Mucosa of gallbladder (tissue), 1 donor: ENCODE measurements around the gene RAB1B. TPM values are rescaled to one million over a fixed set of nuclear protein-coding genes. Genes with fewer than 3 reads are reported as not detected.
"Not testable (repeated sequence)": the region's sequence is repeated elsewhere in the genome, so short reads cannot be mapped to it uniquely, and the experiment has no call there.

ENCODE experiments used
- DNase-seq: peaks from one replicate; pipeline ENCODE4 v3.0.0-alpha.2; 2020; ENCODE audit warnings: low spot score
- total RNA-seq: library from RNA; stranded (reverse); gene quantifications from one replicate; pipeline ENCODE4 v1.2.1, GENCODE V29; 2021
- donor health status: DM: no; HTN: no; CAD: no.

Gene RAB1B
- total RNA-seq, 1 donor from 2014 or later = 187 TPM

DNA sequence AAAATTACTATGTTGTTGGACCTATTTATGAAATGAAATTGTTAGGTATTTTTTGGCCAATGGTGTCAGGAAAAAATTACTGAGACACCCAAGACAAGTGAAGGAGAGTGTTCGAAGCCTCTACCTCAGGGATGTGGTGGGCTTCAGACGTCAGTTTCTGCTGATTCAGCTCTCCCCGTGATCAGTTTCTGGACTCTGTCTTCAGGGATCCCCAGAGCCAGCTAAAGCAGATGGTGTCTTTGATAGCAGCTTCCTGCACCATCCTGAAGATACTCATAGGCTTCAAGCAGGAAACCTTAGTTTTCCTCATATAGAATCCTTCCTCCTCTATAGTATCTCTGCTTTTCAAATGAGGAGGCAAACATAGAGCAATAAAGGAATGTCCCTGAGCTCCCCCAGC lies 41.0 kb downstream of the RAB1B start:
- DNase-seq = no peak

GRCh38 chr11:66310324-66310723 lies 41.9 kb downstream of the RAB1B start:
- DNase-seq = no peak

GRCh38 chr11:66310803-66311440 lies 42.5 kb downstream of the RAB1B start:
- not testable (repeated sequence) for DNase-seq

DNA sequence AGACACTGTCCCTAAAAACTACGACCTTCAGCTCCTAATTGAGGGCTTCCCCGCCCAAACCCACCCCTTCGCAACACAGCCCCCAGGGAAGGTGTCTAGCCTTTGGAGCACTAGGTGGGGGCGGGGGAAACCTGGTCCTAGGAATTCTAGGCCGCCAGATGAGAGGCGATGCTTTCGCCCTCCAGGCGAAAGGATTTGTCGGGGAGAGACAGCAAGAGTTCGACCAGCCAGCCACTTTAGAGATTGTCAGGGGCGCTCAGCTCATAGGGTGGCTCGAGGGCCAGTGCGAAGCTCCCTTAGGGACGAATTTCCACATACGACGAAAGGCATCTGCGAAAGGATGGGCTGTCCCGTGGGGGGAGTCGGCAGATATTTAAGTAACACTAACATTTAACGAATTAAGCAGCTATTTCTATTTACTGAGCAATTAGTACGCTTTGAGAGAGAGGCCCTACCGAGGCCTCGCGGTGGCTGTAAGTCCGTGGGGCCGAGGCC lies 43.1 kb downstream of the RAB1B start:
- no peak for DNase-seq

DNA sequence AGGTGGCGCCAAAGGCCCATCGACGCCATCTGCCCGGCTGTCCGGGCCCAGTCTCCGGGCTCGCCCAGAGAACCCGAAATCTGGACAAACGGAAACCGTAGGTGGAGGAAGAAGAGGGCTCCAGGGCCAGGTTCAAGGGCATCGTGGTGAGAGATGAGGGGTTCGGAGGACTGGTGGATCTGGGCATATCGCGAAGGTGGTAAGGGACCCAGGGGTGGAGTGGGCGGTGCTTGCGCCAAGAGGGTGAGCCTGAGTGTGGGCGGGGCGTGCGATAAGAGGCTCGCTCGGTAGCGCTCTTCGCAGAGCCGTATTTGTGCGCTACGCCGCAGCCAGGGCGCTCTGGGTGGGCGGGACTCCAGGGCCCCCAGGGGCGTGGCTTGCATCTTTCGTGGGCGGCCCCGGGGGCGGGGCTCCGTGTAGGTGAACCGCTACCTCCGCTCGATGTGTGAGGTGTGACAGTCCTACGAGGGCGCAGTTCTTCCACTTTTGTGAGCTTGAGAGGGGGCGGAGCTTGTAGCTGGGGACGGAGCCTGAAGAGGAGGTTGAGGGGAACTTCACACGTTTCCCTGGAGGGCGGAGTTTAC lies 43.6 kb downstream of the RAB1B start:
- DNase-seq = peak; percentile 96

GRCh38 chr11:66312549-66313320 lies 44.3 kb downstream of the RAB1B start:
- peak; percentile 100 for DNase-seq

DNA sequence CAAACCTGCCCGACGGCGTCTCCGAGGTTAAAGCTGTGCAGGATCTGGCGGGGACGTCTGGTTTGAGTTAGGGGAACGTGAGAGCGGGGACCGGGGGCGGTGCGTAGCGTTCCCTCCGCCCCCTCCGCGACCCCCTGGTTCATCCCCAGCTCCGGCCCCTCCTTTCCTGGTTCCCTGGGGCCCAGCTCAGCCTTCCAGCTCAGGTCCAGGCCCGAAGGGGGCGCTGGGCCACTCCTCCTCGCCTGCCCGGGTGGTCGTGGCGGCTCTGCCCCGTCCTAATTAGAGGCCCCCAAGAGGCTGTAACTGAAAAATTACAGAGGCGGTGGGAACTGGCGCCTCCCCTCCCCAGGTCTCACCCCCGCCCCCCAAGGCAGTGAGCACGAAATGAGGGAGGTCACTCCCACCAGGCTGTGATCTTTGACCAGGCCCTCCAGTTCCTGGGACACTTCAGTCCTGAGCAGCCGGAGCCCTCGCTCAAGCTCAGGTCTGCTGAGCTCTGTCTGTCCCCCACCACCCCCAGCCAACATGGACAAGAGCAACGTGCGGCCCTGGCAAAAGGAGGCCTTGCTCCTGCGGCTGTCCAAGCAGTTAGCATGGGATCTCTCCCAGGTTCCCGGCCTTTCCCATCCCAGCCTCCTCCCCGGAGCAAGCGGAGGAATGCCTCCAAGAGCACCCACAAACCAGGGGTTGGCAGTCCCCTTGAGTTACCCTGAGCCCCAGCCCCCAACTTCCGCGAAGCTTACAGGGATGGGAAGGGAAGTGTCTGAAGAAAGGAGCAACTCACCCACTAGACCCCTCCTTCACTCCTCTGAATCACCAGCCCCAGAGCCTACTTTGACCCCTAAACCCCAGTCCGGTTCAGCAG lies 45.1 kb downstream of the RAB1B start:
- no peak for DNase-seq

- no peak for DNase-seq
These were observed 45.7 kb downstream of the RAB1B start for GRCh38 chr11:66314186-66314501.

DNA sequence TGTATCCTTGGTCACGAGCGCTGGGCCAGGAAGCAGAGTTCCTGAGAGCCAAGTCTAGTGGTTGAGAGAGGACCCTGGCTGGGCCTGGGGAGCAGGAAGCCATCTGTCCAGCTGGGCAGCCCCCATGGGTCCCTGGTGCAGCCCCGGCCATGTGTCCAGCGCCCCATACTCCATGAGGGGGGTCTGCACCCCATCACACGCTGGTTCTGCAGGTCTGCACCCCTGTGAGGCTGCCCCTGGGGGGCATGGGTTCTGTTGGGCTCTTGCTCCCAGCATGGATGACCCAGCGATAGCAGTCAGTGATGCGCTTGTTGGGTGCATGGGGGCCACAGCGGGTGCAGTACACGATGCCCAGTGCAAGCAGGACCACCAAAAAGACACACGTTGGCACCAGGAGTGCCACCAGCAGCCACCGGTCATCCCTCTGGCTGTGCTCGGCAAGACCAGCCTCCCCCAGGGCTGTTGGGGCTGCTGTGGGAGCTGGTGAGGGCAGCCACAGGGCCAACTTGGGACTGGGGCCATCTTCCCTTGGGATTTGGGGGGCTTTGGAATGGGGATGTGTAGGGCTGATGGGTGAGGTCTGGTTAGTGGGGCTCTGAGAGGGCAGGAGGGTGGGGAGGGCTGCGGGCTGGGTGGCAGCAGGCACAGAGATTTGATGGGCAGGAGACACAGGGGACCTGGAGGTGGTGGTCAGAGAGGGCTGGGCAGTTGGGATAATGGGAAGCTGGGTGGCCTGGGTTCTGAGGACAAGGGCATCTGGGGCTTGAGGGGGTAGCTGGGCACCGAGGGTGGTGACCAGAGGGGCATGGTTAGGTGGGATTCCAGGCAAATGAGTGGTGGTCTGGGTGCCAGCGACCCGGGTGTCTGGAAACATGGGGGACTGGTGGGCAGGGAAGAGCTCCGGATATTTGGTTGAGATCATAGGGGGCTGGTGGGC lies 46.4 kb downstream of the RAB1B start:
- DNase-seq = no peak

DNA sequence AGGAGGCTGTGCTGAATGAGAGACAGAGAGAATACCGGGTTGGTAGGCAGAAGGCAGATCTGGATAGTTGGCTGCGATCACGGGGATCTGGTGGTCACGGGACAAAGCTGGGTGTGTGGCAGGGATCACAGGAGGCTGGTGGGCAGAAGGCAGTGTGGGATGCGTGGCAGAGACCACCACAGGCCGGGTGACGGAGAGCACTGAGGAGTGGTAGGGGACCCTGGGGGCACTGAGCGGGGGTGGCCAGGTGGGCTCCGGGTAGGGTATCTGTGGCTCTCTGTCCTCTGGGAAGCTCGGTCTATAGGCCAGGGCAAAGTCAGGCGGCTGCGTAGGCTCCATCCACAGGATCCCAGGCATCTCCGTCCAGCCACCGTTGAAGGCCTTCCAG lies 47.1 kb downstream of the RAB1B start:
- no peak for DNase-seq

DNA sequence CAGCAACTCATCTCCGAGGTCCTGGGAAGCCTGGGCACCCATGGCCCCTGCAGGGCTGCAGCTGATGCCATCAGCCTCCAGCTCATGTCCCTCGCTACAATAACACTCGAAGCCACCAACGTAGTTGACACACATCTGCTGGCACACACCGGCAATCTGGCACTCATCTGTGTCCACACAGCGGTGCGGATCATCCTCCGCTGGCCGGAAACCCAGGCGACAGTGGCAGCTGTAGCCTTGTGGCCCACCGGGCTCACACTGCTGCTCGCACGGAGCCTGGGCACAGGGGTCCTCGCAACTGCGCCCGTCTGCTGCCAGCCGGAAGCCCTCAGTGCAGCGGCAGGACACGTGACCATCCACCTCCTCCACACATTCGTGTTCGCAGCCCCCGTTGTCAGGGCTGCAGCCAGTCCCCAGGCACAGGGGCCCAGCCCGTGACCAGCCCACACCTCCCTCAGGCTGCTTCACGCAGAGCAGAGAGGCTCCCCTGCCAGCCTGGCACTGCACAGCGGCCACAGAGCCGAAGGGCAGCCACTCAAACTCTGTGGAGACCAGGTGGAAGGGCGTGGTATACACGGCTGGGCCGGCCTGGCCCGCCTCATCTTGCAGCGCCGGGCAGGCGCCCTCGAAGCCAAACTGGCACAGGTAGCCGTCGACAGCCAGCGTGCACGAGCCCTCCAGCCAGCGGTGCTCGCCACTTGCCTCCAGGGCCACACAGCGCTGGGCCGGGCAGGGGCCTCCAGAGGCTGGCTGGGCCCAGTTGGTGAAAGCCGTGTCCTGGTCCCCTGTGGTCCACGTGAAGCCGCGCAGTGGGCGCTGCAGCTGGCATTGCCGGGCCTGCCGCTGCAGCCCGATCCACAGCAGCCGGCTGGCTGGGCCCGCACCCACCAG lies 47.7 kb downstream of the RAB1B start:
- DNase-seq = no peak

DNA sequence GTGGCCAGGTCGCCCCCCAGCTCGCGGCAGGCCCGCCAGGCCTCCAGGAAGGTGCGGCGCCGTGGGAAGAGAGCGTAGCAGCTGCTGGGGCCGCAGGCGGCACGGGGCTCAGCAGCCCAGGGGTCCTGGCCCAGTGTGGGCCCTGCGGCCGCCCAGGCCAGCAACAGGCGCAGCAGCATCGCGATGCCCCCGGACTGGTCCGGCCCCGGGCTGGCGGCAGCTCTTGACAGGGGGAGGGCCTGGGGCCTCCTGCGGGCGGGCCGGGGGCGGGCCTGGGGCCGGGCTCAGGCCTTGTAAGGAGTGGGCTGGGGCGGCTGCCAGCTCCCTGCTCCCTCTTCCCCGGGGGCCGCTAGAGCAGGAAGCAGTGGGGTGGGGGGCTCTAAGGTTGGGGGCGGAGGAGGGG lies 48.4 kb downstream of the RAB1B start, which contains the start of gene CD248:
Gene CD248 (minus strand): TSS at position 196 of the 403 bp plus-strand sequence. CDS start 17 bp downstream, at position 179.
- DNase-seq = peak; percentile 58

DNA sequence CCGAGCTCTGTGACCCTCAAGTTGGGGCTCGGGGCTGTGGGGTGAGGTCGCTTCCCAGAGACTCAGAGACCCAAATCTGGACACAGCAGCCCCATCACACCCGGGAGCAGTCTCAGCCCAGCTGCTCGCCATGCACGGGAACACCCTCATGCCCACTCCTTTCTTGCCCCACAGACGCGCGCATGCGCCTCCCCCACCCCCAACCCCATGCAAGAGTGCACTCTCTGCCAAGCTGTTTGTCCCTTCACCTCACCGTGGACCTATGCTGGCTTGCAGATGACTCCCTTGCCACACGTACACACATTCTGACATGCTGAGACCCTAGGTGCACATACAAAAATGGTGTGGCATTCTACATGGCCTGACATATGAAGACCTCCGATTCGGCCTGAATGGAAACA lies 48.9 kb downstream of the RAB1B start:
- DNase-seq = peak; percentile 37

DNA sequence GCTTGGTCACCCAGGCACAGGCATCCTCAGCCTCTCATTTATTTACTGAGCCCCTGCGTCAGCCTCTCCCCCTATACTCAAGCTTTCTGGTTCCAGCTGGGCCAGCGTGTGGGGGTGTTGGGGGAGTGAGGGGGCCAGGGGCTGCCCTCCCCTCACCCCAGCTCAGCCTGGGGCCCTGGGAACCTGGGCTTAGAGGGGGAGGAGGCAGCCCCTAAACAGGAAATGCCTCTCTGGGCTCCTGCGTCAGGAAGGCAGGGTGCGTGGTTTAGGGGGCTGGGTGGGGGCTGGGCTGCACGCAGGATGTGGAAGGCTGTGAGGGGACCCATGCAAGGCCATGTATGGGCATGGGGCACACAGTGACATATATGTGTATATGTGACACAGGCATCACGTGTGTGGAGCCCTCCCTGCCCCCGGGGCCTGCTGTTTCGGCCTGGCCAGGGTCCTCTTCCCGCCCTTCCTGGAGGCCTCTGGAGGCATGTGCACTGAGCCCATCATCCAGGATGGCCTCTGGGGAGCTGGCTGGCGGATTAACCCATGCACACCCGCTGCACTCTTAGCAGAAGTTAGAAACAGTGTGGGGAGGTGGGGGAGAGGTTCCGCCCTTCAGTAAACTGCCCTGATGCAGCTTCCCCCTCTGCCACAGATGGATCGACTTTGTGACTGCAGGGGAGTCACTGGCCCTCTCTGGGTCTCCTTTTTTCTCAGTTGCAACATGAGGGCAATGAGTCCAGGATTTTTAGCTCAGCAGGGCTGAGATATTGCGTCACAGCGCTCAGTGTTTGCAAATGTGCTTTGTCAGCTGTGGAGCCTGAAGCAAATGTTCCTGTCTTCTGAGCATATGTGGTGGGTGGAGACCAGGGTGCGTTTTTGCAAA lies 49.5 kb downstream of the RAB1B start:
- peak; percentile 64 for DNase-seq

- DNase-seq = no peak
These were observed 50.1 kb downstream of the RAB1B start for GRCh38 chr11:66318600-66318970.

DNA sequence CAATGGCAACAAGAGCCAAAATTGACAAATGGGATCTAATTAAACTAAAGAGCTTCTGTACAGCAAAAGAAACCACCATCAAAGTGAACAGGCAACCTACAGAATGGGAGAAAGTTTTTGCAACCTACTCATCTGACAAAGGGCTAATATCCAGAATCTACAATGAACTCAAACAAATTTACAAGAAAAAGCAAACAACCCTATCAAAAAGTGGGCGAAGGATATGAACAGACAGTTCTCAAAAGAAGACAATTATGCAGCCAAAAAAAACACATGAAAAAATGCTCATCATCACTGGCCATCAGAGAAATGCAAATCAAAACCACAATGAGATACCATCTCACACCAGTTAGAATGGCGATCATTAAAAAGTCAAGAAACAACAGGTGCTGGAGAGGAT lies 51.9 kb downstream of the RAB1B start:
- DNase-seq = not testable (repeated sequence)

DNA sequence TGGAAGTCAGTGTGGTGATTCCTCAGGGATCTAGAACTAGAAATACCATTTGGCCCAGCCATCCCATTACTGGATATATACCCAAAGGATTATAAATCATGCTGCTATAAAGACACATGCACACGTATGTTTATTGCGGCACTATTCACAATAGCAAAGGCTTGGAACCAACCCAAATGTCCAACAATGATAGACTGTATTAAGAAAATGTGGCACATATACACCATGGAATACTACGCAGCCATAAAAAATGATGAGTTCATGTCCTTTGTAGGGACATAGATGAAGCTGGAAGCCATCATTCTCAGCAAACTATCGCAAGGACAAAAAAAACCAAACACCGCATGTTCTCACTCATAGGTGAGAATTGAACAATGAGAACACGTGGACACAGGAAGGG lies 52.3 kb downstream of the RAB1B start:
- not testable (repeated sequence) for DNase-seq

DNA sequence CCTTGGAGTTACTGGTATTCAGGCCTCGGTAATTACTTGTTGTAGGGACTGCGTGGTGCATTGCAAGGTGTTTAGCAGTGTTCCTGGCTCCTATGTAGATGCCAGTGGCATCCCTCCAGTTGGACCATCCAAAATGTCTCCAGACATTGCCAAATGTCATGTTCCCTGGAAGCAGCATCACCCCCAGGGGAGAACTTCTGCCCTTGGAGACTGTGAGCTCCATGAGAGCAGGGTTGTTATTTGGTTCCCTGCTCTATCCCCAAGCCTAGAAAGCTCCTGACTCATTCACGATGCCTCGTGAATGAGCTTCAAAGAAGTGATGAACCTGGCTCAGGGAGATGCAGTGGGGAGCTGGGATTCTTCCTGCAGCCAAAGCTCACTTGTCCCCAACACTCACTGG lies 53.2 kb downstream of the RAB1B start:
- no peak for DNase-seq
